Measurements from ENCODE around the gene PDE6H.

The PDE6H gene

DNA sequence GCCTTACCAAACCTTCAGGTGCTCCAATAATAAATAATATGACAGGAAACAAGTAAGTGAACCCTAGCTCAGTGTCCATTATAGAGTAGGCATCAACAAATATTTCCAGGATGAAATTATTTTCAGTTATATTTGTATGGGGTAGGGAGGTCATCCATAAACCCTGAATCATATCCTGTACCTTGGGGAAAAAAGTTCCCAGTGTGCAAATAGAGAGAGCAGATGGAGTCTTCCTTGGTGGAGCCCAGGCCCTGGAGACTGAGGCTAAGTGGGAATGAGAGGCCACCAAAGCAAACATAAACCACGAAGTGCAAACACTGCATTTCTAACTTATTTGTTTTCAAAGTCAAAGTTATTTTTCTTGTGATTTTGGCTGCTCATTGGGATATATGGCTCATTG lies 26.0 kb upstream of the PDE6H start:
- no peak for TF ChIP-seq Cebpa-rat (IDR thresholded peaks at IDR 0.05)

GRCh38 chr12:14948672-14949071 lies 24.2 kb upstream of the PDE6H start:
- H3K9ac ChIP-seq = peak overlapping the region; percentile 70 to 84 (median 77); a peak in 21 of 22 replicates
- H3K4me1 ChIP-seq = peaks cover 64 to 86% (median 70%) of the 10 kb centered on the region in 10 experiments
- H3K4me3 ChIP-seq = peak overlapping the region; percentile 16 to 63 (median 37); a peak in 15 of 20 replicates
- H4K20me1 ChIP-seq = peaks cover 0 to 29% (median 18%) of the 10 kb centered on the region in 11 experiments; a peak in 13 of 22 replicates
- H3K27ac ChIP-seq = peak overlapping the region; percentile 81 to 96 (median 90); a peak in 21 of 22 replicates
- H3K9me3 ChIP-seq (replicated peaks in 1 of 11) = 0 out of 22 replicates have a peak, but pooled peaks cover 0 to 3% (median 0%) of the 10 kb centered on the region in 11 experiments
- peak overlapping the region; percentile 92 to 99 (median 98) for H3K4me2 ChIP-seq
- no peak for TF ChIP-seq Cebpa-rat (IDR thresholded peaks at IDR 0.05)
- H3K36me3 ChIP-seq = peaks cover 63 to 95% (median 76%) of the 10 kb centered on the region in 11 experiments
- H3K27me3 ChIP-seq = no peaks in the 10 kb centered on the region

More for the DNA sequence above, 26.0 kb upstream of the PDE6H start:
- Histone ChIP-seq H3K27ac (peak overlapping the region in 7 of 11 experiments; percentile 51 to 95 (median 90); a peak in 7 of 22 replicates), H3K9me3 (replicated peaks in 1 of 11) (peaks cover 0 to 8% (median 0%) of the 10 kb centered on the region in 11 experiments; a peak in 3 of 22 replicates), H3K4me3 (no peak overlapping the region), H3K4me2 (peak overlapping the region in 6 of 11 experiments; percentile 2 to 99 (median 95); a peak in 7 of 22 replicates), H3K27me3 (no peaks in the 10 kb centered on the region), H3K9ac (no peak overlapping the region), H3K36me3 (peaks cover 81 to 99% (median 92%) of the 10 kb centered on the region in 11 experiments), H3K4me1 (peaks cover 46 to 68% (median 52%) of the 10 kb centered on the region in 10 experiments), H4K20me1 (peaks cover 0 to 15% (median 4%) of the 10 kb centered on the region in 11 experiments; a peak in 11 of 22 replicates)

DNA sequence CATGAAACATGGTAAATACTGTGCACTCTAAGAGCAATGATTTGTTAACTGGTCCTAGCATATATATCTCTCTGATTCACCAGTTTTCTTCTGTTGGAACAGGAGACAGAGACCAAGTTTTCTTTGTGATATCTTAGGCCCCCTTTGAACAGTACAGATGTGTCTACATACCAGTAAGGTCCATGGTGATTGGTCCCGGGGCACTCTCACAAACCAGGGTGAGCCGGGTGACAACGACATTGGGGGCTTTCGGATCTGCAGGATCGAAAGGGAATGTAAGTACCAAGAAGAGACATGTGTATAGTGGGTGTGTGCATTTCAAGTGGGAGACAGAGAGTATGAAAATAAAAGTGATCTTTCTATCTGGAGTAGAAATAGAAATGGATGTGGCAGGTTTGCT lies 23.2 kb upstream of the PDE6H start:
- Histone ChIP-seq H3K4me2 (peak overlapping the region; percentile 92 to 99 (median 98)), H3K27ac (peak overlapping the region; percentile 81 to 96 (median 90); a peak in 21 of 22 replicates), H3K9me3 (replicated peaks in 1 of 11) (0 out of 22 replicates have a peak, but pooled peaks cover 0 to 3% (median 0%) of the 10 kb centered on the region in 11 experiments), H3K9ac (peak overlapping the region in 7 of 11 experiments; percentile 34 to 84 (median 77); a peak in 15 of 22 replicates), H3K4me3 (peak overlapping the region in 3 of 10 experiments; percentile 0 to 37 (median 4); a peak in 4 of 20 replicates), H3K4me1 (peaks cover 74 to 96% (median 80%) of the 10 kb centered on the region in 10 experiments), H4K20me1 (peaks cover under 1 to 39% (median 25%) of the 10 kb centered on the region in 11 experiments; a peak in 16 of 22 replicates), H3K36me3 (peaks cover 54 to 95% (median 73%) of the 10 kb centered on the region in 11 experiments), H3K27me3 (no peaks in the 10 kb centered on the region)
- TF ChIP-seq Cebpa-rat (IDR thresholded peaks at IDR 0.05) = no peak

DNA sequence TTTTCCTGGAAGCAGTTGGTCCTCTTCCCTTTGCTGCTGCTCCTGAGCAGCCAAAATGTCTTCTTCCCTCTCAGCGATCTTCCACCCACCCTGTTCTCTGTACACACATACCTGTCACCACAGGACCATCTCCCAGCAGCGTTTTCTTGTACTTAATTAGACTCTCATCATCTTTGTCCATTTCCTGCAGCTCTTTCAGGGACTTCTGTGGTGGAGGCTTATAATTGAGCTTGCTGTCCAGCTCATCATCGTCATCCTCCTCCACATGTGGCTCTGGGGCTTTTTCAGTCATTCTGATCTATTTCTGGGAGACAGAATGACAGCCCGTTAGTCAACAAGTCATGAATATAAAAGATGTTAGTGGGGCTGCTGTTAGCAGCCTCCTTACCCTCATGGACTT lies 22.4 kb upstream of the PDE6H start:
- H3K27ac ChIP-seq = peak overlapping the region; percentile 81 to 96 (median 90); a peak in 21 of 22 replicates
- peak overlapping the region in 8 of 11 experiments; percentile 23 to 84 (median 53); a peak in 10 of 22 replicates for H3K9ac ChIP-seq
- H3K9me3 ChIP-seq (replicated peaks in 1 of 11) = 0 out of 22 replicates have a peak, but pooled peaks cover 0 to 3% (median 0%) of the 10 kb centered on the region in 11 experiments

DNA sequence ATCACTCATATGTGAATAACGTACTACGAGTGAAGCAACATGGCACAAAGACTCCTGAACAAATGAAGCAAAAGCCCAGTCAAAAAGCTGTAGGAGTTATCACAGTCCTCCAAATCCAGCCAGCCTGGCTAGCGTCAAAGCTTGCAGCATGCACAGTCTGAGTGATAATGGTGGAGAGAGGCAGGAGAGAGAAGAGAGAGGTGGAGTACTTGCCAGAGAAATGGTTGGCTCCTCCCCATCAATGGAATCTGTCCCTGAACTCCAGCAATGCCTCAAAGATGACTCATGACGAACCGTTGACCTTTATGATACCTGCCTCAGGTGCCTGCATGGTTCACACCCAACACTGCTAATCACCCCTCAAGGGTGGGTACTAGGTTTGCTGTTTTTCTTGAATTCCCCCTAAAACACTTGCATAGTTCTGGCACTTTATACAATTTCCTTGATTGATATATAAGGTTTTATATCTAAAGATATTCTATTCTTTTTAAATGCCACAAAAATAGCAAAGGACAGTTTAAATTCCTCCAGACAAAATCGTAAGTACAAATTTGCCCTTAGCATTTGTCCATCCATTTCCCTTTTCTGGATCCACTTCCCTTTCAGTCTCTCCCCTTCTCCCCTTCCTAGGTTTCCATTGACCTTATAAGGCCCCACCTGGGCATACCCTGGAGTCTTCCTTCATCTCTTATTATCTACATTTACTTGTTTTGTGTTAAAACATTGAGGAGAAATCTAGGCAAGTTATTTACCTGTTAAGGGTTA lies 21.7 kb upstream of the PDE6H start:
- no peaks in the 10 kb centered on the region for H3K27me3 ChIP-seq
- H3K4me2 ChIP-seq = peak overlapping the region; percentile 92 to 99 (median 98)
- H3K36me3 ChIP-seq = peaks cover 39 to 95% (median 64%) of the 10 kb centered on the region in 11 experiments
- peak overlapping the region; percentile 81 to 96 (median 90) for H3K27ac ChIP-seq
- H3K4me3 ChIP-seq = peak overlapping the region in 5 of 10 experiments; percentile 2 to 21 (median 9); a peak in 7 of 20 replicates
- TF ChIP-seq Cebpa-rat (IDR thresholded peaks at IDR 0.05) = no peak
- H3K9ac ChIP-seq = peak overlapping the region in 10 of 11 experiments; percentile 10 to 84 (median 55); a peak in 14 of 22 replicates
- H3K9me3 ChIP-seq (replicated peaks in 1 of 11) = 0 out of 22 replicates have a peak, but pooled peaks cover 0 to 3% (median 0%) of the 10 kb centered on the region in 11 experiments
- H3K4me1 ChIP-seq = peaks cover 88 to 100% (median 95%) of the 10 kb centered on the region in 10 experiments
- H4K20me1 ChIP-seq = peaks cover 11 to 54% (median 25%) of the 10 kb centered on the region in 11 experiments; a peak in 16 of 22 replicates

More for the DNA sequence above, 22.4 kb upstream of the PDE6H start:
- Histone ChIP-seq H4K20me1 (peaks cover 4 to 47% (median 25%) of the 10 kb centered on the region in 11 experiments; a peak in 16 of 22 replicates), H3K27me3 (no peaks in the 10 kb centered on the region), H3K4me2 (peak overlapping the region; percentile 92 to 99 (median 98)), H3K4me3 (peak overlapping the region in 5 of 10 experiments; percentile 0 to 37 (median 9); a peak in 4 of 20 replicates), H3K4me1 (peaks cover 80 to 99% (median 88%) of the 10 kb centered on the region in 10 experiments), H3K36me3 (peaks cover 46 to 95% (median 72%) of the 10 kb centered on the region in 11 experiments)
- no peak for TF ChIP-seq Cebpa-rat (IDR thresholded peaks at IDR 0.05)

DNA sequence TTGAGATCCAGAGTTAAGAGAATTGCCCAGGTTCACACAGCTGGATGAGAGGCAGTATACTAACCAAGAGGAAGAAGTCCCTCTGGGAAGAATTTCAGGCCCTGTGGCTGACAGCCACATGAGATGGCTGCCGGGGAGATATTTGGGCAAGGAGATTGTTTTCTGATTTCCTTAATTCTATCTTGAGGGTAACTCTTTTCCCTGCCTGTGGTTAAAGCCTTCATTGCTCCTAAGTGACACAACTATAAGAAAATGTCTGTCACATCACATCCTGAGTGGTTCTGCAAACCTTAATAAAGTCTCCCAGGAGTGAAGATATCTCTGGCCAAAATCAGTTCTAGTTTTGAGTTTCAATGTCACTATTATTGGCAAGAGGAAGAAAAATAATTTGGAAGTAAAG lies 21.0 kb upstream of the PDE6H start:
- peak overlapping the region; percentile 81 to 96 (median 90) for H3K27ac ChIP-seq
- H3K4me2 ChIP-seq = peak overlapping the region; percentile 92 to 99 (median 98)
- peak overlapping the region; percentile 10 to 72 (median 50); a peak in 18 of 22 replicates for H3K9ac ChIP-seq
- H3K4me3 ChIP-seq = peak overlapping the region in 4 of 10 experiments; percentile 2 to 21 (median 4); a peak in 8 of 20 replicates
- no peak for TF ChIP-seq Cebpa-rat (IDR thresholded peaks at IDR 0.05)
- H3K36me3 ChIP-seq = peaks cover 32 to 93% (median 62%) of the 10 kb centered on the region in 11 experiments
- no peaks in the 10 kb centered on the region for H3K27me3 ChIP-seq
- H3K4me1 ChIP-seq = peaks cover 95 to 100% (median 99%) of the 10 kb centered on the region in 10 experiments
- peaks cover 11 to 61% (median 30%) of the 10 kb centered on the region in 11 experiments; a peak in 17 of 22 replicates for H4K20me1 ChIP-seq
- 0 out of 22 replicates have a peak, but pooled peaks cover 0 to 2% (median 0%) of the 10 kb centered on the region in 11 experiments for H3K9me3 ChIP-seq (replicated peaks in 1 of 11)

- H3K9ac ChIP-seq = peak overlapping the region; percentile 29 to 75 (median 51); a peak in 20 of 22 replicates
- no peaks in the 10 kb centered on the region for H3K27me3 ChIP-seq
- peak overlapping the region in 8 of 10 experiments; percentile 3 to 44 (median 26); a peak in 12 of 20 replicates for H3K4me3 ChIP-seq
- peaks cover 97 to 100% (median 99%) of the 10 kb centered on the region in 10 experiments for H3K4me1 ChIP-seq
- peak overlapping the region; percentile 81 to 96 (median 90) for H3K27ac ChIP-seq
- peaks cover 27 to 93% (median 60%) of the 10 kb centered on the region in 11 experiments for H3K36me3 ChIP-seq
- H4K20me1 ChIP-seq = peaks cover 11 to 66% (median 36%) of the 10 kb centered on the region in 11 experiments; a peak in 18 of 22 replicates
- peak overlapping the region; percentile 92 to 99 (median 98) for H3K4me2 ChIP-seq
- peak in 2 of 11 experiments; percentile 26 to 63; a peak in 2 of 22 replicates for TF ChIP-seq Cebpa-rat (IDR thresholded peaks at IDR 0.05)
- no peaks in the 10 kb centered on the region for H3K9me3 ChIP-seq (replicated peaks in 1 of 11)
Measured at GRCh38 chr12:14952299-14952921, 20.4 kb upstream of the PDE6H start.
